GM12865 (cell line): Measurements from ENCODE around the gene ZNF620.

Experiments
- DNase-seq: peaks from one replicate; pipeline ENCODE4 v3.0.0; 2010; ENCODE audit warnings: low read depth
- H3K4me3 ChIP-seq: 2 replicates; pipeline ENCODE4 v1.5.1; 2011; ENCODE audit warnings: mild to moderate bottlenecking, low read depth, low read length, control low read depth
- CTCF ChIP-seq: IDR thresholded peaks from 2 replicates; pipeline ENCODE4 v1.5.1; 2011; ENCODE audit warnings: low read length, control low read depth, low read depth, inconsistent platforms; ENCODE audit not compliant: insufficient read depth; ENCODE audit errors: missing control alignments

Gene ZNF620

GRCh38 chr3:40463579-40463978, 42.3 kb upstream of the ZNF620 start:
- no peak for DNase-seq
- no peak for TF ChIP-seq CTCF
- no peak overlapping the region for H3K4me3 ChIP-seq

- no peak for TF ChIP-seq CTCF
- no peak overlapping the region for H3K4me3 ChIP-seq
- no peak for DNase-seq
Measured at GRCh38 chr3:40464339-40465110, 41.3 kb upstream of the ZNF620 start.

- no peak overlapping the region for H3K4me3 ChIP-seq
- no peak for TF ChIP-seq CTCF
- DNase-seq, result no peak
Measured at GRCh38 chr3:40465111-40465407, 40.8 kb upstream of the ZNF620 start.

GRCh38 chr3:40465456-40465855, 40.4 kb upstream of the ZNF620 start:
- DNase-seq, result no peak
- no peak for TF ChIP-seq CTCF
- no peak overlapping the region for H3K4me3 ChIP-seq

GRCh38 chr3:40468018-40468417, 37.8 kb upstream of the ZNF620 start:
- DNase-seq, result no peak
- TF ChIP-seq CTCF, result no peak
- no peak overlapping the region for H3K4me3 ChIP-seq

GRCh38 chr3:40470701-40471100, 35.1 kb upstream of the ZNF620 start:
- DNase-seq, result no peak
- no peak overlapping the region for H3K4me3 ChIP-seq
- no peak for TF ChIP-seq CTCF
